ENCODE data around the gene KRT3.

- TF ChIP-seq, protein P1, sequence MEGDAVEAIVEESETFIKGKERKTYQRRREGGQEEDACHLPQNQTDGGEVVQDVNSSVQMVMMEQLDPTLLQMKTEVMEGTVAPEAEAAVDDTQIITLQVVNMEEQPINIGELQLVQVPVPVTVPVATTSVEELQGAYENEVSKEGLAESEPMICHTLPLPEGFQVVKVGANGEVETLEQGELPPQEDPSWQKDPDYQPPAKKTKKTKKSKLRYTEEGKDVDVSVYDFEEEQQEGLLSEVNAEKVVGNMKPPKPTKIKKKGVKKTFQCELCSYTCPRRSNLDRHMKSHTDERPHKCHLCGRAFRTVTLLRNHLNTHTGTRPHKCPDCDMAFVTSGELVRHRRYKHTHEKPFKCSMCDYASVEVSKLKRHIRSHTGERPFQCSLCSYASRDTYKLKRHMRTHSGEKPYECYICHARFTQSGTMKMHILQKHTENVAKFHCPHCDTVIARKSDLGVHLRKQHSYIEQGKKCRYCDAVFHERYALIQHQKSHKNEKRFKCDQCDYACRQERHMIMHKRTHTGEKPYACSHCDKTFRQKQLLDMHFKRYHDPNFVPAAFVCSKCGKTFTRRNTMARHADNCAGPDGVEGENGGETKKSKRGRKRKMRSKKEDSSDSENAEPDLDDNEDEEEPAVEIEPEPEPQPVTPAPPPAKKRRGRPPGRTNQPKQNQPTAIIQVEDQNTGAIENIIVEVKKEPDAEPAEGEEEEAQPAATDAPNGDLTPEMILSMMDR (IDR thresholded peaks at IDR 0.05 in 2 of 3, conservative IDR thresholded peaks at IDR 0.05 in 1 of 3; ENCODE audit: control insufficient read depth in 2 of 3, extremely low read depth in 1 of 3, insufficient read depth in 1 of 3, low read depth in 3 of 3, low read length in 3 of 3), result no peak
- TF ChIP-seq PRDM15 (CRISPR knock-in tag; IDR thresholded peaks at IDR 0.05), result no peak
Measured at GRCh38 chr12:52757449-52758176, 38.3 kb downstream of the KRT3 start.

Measured in GM12878 (cell line).